SK-N-SH (cell line): ENCODE measurements around the gene OSGIN1. TPM values are rescaled to one million over a fixed set of nuclear protein-coding genes. Genes with fewer than 3 reads are reported as not detected.

Source experiments
- CTCF ChIA-PET: fragments of 300-600, 350-600 bp; formaldehyde crosslinking; extraction: SDS; loops from one replicate; lab custom pipeline; 2021; lab: Yijun Ruan, JAX
- POLR2A ChIA-PET: fragments of 350-600 bp; sonication (Branson Sonifier 250); formaldehyde crosslinking; extraction: SDS; loops from one replicate; lab custom pipeline; 2020; ENCODE audit warnings: antibody characterized with exemption, inconsistent platforms; lab: Yijun Ruan, JAX
- DNase-seq: peaks from one replicate; pipeline ENCODE4 v3.0.0; 2012
- H2AFZ ChIP-seq: fragments of 200-600 bp; sonication (generic); 2 replicates; pipeline ENCODE4 v1.8.1; 2016; ENCODE audit warnings: antibody characterized with exemption, mild to moderate bottlenecking, low read depth
- H3F3A ChIP-seq: fragments of 200-600 bp; sonication (generic); replicated peaks from 2 replicates; pipeline ENCODE3; 2016; ENCODE audit warnings: antibody characterized with exemption, mild to moderate bottlenecking; ENCODE audit not compliant: insufficient read depth
- H3K27ac ChIP-seq, 2 experiments: fragments of 200-500 bp in 1 of 2; fragments of 200-600 bp in 1 of 2; sonication (Bioruptor generic) in 1 of 2; sonication (generic), shearing (Covaris generic) in 1 of 2; 2 replicates each; pipeline versions ENCODE4 v1.5.1 to v1.6.1; 2014 to 2016; ENCODE audit warnings: low read depth in 2 of 2, inconsistent platforms in 1 of 2, low read length in 1 of 2, mild to moderate bottlenecking in 1 of 2, mixed read lengths in 1 of 2
- H3K27me3 ChIP-seq: fragments of 200-600 bp; sonication (generic), shearing (Covaris generic); 2 replicates; pipeline ENCODE4 v1.6.1; 2016; ENCODE audit warnings: mixed run types; ENCODE audit not compliant: insufficient read depth
- H3K36me3 ChIP-seq, 2 experiments: fragments of 200-500 bp in 1 of 2; fragments of 200-600 bp in 1 of 2; sonication (Bioruptor generic) in 1 of 2; sonication (generic) in 1 of 2; replicated peaks in 1 of 2; 2 replicates each; pipeline versions ENCODE3 to v1.5.1; 2014 to 2016; ENCODE audit warnings: low read length in 1 of 2, mild to moderate bottlenecking in 1 of 2; ENCODE audit not compliant: insufficient read depth in 2 of 2, control insufficient read depth in 1 of 2
- H3K4me1 ChIP-seq, 2 experiments: fragments of 200-500 bp in 1 of 2; fragments of 200-600 bp in 1 of 2; sonication (Bioruptor generic) in 1 of 2; sonication (generic), shearing (Covaris generic) in 1 of 2; 2 replicates each; pipeline versions ENCODE4 v1.5.1 to v1.6.1; 2014 to 2016; ENCODE audit warnings: low read depth in 1 of 2, low read length in 1 of 2, mixed run types in 1 of 2; ENCODE audit not compliant: insufficient read depth in 2 of 2, control insufficient read depth in 1 of 2
- H3K4me2 ChIP-seq: fragments of 200-600 bp; sonication (generic), shearing (Covaris generic); 2 replicates; pipeline ENCODE4 v1.6.1; 2017; ENCODE audit warnings: mixed run types
- H3K4me3 ChIP-seq, 2 experiments: fragments of 200-500 bp in 1 of 2; fragments of 200-600 bp in 1 of 2; sonication (Bioruptor generic) in 1 of 2; sonication (generic), shearing (Covaris generic) in 1 of 2; 2 replicates each; pipeline versions ENCODE4 v1.5.1 to v1.8.1; 2014 to 2016; ENCODE audit warnings: low read depth in 2 of 2, inconsistent platforms in 1 of 2, low read length in 1 of 2, mild to moderate bottlenecking in 1 of 2, mixed read lengths in 1 of 2, moderate library complexity in 1 of 2
- H3K79me2 ChIP-seq: fragments of 200-600 bp; sonication (generic); 2 replicates; pipeline ENCODE4 v1.8.1; 2017; ENCODE audit warnings: mild to moderate bottlenecking; ENCODE audit not compliant: insufficient read depth
- H3K9ac ChIP-seq: fragments of 200-600 bp; sonication (generic); 2 replicates; pipeline ENCODE4 v1.6.1; 2017; ENCODE audit warnings: mixed run types
- H3K9me2 ChIP-seq: fragments of 200-600 bp; sonication (generic); 2 replicates; pipeline ENCODE4 v1.6.1; 2017; ENCODE audit warnings: mixed run types
- H3K9me3 ChIP-seq: fragments of 200-600 bp; sonication (generic); 2 replicates; pipeline ENCODE4 v1.6.1; 2017; ENCODE audit warnings: mixed run types, mild to moderate bottlenecking, moderate library complexity
- H4K20me1 ChIP-seq: fragments of 200-600 bp; sonication (generic); 2 replicates; pipeline ENCODE4 v1.6.1; 2017; ENCODE audit warnings: mild to moderate bottlenecking, mixed run types; ENCODE audit not compliant: insufficient read depth
- CHD2 ChIP-seq: fragments of 150-350 bp; IDR thresholded peaks from 2 replicates; pipeline ENCODE4 v1.6.1; 2018; ENCODE audit warnings: low read length; ENCODE audit not compliant: partially characterized antibody
- FOXJ3 ChIP-seq: sonication (generic); formaldehyde crosslinking; IDR thresholded peaks from 2 replicates; pipeline ENCODE4 v1.5.1; 2020; ENCODE audit warnings: mild to moderate bottlenecking, missing genetic modification reagents
- FOXM1 ChIP-seq: IDR thresholded peaks from 2 replicates; pipeline ENCODE4 v1.4.0; 2012; ENCODE audit warnings: low read depth, mild to moderate bottlenecking
- GABPA ChIP-seq: IDR thresholded peaks from 2 replicates; pipeline ENCODE4 v1.4.0; 2012; ENCODE audit warnings: low read depth, mild to moderate bottlenecking
- MEF2A ChIP-seq: IDR thresholded peaks from 2 replicates; pipeline ENCODE4 v1.4.0; 2012; ENCODE audit warnings: low read depth, borderline replicate concordance
- MXI1 ChIP-seq: IDR thresholded peaks from 2 replicates; pipeline ENCODE4 v1.6.1; 2012; ENCODE audit warnings: mild to moderate bottlenecking, low read depth, low read length, improper control_type of control experiment
- NRF1 ChIP-seq: IDR thresholded peaks from 2 replicates; pipeline ENCODE4 v1.6.1; 2012; ENCODE audit warnings: low read depth, mild to moderate bottlenecking, low read length
- RCOR1 ChIP-seq: fragments of 150-350 bp; IDR thresholded peaks from 2 replicates; pipeline ENCODE4 v1.6.1; 2017; ENCODE audit warnings: antibody characterized with exemption, low read length
- RFX5 ChIP-seq: IDR thresholded peaks from 2 replicates; pipeline ENCODE4 v1.6.1; 2012; ENCODE audit warnings: mild to moderate bottlenecking, improper control_type of control experiment, low read length
- SIN3A ChIP-seq: IDR thresholded peaks from 2 replicates; pipeline ENCODE4 v1.6.1; 2012; ENCODE audit warnings: low read depth, mild to moderate bottlenecking, low read length, moderate library complexity, borderline replicate concordance
- TCF12 ChIP-seq: IDR thresholded peaks from 2 replicates; pipeline ENCODE4 v1.4.0; 2012
- WGBS: methylation state at CpG from one replicate; pipeline ENCODE4 v1.1.6; 2017; ENCODE audit warnings: low lambda C conversion rate; 5-methylcytosine and 5-hydroxymethylcytosine counted together
- polyA plus RNA-seq, 3 experiments: library from polyadenylated mRNA; depleted of rRNA; stranded (reverse); fragments of >200 nt; gene quantifications; 2 replicates each; pipeline ENCODE4 v1.2.3, GENCODE V29; 2012
- TF ChIP-seq, protein P1 (sequence below): IDR thresholded peaks from 2 replicates; pipeline ENCODE4 v1.4.0; 2012; ENCODE audit warnings: low read depth, borderline replicate concordance
- TF ChIP-seq, protein P2 (sequence below): IDR thresholded peaks from 2 replicates; pipeline ENCODE4 v1.4.0; 2012; ENCODE audit warnings: low read depth, borderline replicate concordance
- TF ChIP-seq, protein P3 (sequence below): fragments of 150-350 bp; IDR thresholded peaks from 2 replicates; pipeline ENCODE4 v1.6.1; 2016; ENCODE audit warnings: mild to moderate bottlenecking, low read depth, low read length
- TF ChIP-seq, protein P4 (sequence below): IDR thresholded peaks from 2 replicates; pipeline ENCODE4 v1.4.0; 2012; ENCODE audit warnings: low read depth
- TF ChIP-seq, protein P5 (sequence below): IDR thresholded peaks from 2 replicates; pipeline ENCODE4 v1.6.1; 2012; ENCODE audit warnings: mild to moderate bottlenecking, low read depth, low read length, moderate library complexity

Gene OSGIN1
- polyA plus RNA-seq, 1 of the 3 experiments (the other 2 are of a cell fraction): 4.8 TPM

DNA sequence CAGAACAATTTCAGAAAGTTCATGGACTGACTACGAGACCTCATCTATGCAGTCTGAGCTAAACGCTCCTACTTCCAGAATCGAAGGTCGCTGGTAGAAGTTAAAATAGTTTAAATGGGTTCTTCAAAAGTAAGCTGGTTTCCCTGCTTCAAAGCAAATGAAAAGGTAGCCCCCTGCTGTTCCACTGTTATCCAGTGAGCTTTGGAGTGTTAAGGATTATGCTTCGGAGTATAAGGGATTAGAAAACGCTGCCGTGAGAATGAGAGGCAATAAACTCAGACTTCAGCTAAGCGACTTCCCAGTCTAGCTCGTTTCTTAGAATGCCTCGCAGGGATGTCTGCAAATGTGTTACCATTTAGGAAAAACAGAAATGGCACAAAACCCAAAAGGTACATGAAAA, 41.8 kb upstream of the OSGIN1 start:
- peaks cover 8 to 64% of the 10 kb centered on the region in 2 experiments for H3K36me3 ChIP-seq
- ChIA-PET CTCF (interaction anchor here (1.0 to 2.5 kb wide), 4 partner anchors 12 to 154 kb away, joined by 3 to 8 read pairs (median 6); partner anchors contain the start of gene MLYCD), POLR2A (interaction anchor here (0.7 kb wide), 1 partner anchor 13 kb away, joined by 3 read pairs; no protein-coding TSS in a partner anchor)
- H3K4me3 ChIP-seq: no peak overlapping the region
- no peaks in the 10 kb centered on the region for H3K4me1 ChIP-seq
- H3K4me2 ChIP-seq: no peak overlapping the region
- H3K27ac ChIP-seq: no peak overlapping the region
- H3K27me3 ChIP-seq: no peaks in the 10 kb centered on the region
- DNase-seq: no peak
- H3F3A ChIP-seq: no peaks in the 10 kb centered on the region
- H3K9me3 ChIP-seq: no peaks in the 10 kb centered on the region
- no peak overlapping the region for H3K9ac ChIP-seq
- H3K9me2 ChIP-seq: no peaks in the 10 kb centered on the region
- 97% methylated on average over 10 of the region's 10 CpGs for WGBS
- TF ChIP-seq RCOR1 (no peak), GABPA (no peak), FOXJ3 (CRISPR knock-in tag) (no peak), MXI1 (no peak), RFX5 (no peak), CHD2 (no peak), TCF12 (no peak), FOXM1 (no peak), NRF1 (no peak), MEF2A (no peak), SIN3A (no peak)
- TF ChIP-seq, protein P1, sequence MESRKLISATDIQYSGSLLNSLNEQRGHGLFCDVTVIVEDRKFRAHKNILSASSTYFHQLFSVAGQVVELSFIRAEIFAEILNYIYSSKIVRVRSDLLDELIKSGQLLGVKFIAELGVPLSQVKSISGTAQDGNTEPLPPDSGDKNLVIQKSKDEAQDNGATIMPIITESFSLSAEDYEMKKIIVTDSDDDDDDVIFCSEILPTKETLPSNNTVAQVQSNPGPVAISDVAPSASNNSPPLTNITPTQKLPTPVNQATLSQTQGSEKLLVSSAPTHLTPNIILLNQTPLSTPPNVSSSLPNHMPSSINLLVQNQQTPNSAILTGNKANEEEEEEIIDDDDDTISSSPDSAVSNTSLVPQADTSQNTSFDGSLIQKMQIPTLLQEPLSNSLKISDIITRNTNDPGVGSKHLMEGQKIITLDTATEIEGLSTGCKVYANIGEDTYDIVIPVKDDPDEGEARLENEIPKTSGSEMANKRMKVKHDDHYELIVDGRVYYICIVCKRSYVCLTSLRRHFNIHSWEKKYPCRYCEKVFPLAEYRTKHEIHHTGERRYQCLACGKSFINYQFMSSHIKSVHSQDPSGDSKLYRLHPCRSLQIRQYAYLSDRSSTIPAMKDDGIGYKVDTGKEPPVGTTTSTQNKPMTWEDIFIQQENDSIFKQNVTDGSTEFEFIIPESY: no peak
- TF ChIP-seq, protein P2, sequence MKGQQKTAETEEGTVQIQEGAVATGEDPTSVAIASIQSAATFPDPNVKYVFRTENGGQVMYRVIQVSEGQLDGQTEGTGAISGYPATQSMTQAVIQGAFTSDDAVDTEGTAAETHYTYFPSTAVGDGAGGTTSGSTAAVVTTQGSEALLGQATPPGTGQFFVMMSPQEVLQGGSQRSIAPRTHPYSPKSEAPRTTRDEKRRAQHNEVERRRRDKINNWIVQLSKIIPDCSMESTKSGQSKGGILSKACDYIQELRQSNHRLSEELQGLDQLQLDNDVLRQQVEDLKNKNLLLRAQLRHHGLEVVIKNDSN: no peak
- TF ChIP-seq, protein P3, sequence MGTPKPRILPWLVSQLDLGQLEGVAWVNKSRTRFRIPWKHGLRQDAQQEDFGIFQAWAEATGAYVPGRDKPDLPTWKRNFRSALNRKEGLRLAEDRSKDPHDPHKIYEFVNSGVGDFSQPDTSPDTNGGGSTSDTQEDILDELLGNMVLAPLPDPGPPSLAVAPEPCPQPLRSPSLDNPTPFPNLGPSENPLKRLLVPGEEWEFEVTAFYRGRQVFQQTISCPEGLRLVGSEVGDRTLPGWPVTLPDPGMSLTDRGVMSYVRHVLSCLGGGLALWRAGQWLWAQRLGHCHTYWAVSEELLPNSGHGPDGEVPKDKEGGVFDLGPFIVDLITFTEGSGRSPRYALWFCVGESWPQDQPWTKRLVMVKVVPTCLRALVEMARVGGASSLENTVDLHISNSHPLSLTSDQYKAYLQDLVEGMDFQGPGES: no peak
- TF ChIP-seq, protein P4, sequence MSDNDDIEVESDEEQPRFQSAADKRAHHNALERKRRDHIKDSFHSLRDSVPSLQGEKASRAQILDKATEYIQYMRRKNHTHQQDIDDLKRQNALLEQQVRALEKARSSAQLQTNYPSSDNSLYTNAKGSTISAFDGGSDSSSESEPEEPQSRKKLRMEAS: no peak
- TF ChIP-seq, protein P5, sequence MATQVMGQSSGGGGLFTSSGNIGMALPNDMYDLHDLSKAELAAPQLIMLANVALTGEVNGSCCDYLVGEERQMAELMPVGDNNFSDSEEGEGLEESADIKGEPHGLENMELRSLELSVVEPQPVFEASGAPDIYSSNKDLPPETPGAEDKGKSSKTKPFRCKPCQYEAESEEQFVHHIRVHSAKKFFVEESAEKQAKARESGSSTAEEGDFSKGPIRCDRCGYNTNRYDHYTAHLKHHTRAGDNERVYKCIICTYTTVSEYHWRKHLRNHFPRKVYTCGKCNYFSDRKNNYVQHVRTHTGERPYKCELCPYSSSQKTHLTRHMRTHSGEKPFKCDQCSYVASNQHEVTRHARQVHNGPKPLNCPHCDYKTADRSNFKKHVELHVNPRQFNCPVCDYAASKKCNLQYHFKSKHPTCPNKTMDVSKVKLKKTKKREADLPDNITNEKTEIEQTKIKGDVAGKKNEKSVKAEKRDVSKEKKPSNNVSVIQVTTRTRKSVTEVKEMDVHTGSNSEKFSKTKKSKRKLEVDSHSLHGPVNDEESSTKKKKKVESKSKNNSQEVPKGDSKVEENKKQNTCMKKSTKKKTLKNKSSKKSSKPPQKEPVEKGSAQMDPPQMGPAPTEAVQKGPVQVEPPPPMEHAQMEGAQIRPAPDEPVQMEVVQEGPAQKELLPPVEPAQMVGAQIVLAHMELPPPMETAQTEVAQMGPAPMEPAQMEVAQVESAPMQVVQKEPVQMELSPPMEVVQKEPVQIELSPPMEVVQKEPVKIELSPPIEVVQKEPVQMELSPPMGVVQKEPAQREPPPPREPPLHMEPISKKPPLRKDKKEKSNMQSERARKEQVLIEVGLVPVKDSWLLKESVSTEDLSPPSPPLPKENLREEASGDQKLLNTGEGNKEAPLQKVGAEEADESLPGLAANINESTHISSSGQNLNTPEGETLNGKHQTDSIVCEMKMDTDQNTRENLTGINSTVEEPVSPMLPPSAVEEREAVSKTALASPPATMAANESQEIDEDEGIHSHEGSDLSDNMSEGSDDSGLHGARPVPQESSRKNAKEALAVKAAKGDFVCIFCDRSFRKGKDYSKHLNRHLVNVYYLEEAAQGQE: no peak
- no peaks in the 10 kb centered on the region for H3K79me2 ChIP-seq
- no peak overlapping the region for H2AFZ ChIP-seq
- no peaks in the 10 kb centered on the region for H4K20me1 ChIP-seq
